ENCODE measurements around the gene SCYL1.

DNA sequence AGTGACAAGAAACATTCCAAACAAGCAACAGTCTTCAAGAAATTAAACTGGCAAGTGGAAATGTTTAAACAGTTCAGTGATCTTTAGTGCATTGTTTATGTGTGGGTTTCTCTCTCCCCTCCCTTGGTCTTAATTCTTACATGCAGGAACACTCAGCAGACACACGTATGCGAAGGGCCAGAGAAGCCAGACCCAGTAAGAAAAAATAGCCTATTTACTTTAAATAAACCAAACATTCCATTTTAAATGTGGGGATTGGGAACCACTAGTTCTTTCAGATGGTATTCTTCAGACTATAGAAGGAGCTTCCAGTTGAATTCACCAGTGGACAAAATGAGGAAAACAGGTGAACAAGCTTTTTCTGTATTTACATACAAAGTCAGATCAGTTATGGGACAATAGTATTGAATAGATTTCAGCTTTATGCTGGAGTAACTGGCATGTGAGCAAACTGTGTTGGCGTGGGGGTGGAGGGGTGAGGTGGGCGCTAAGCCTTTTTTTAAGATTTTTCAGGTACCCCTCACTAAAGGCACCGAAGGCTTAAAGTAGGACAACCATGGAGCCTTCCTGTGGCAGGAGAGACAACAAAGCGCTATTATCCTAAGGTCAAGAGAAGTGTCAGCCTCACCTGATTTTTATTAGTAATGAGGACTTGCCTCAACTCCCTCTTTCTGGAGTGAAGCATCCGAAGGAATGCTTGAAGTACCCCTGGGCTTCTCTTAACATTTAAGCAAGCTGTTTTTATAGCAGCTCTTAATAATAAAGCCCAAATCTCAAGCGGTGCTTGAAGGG is 20.0 kb upstream of the SCYL1 start:
- TF ChIP-seq, protein P1, sequence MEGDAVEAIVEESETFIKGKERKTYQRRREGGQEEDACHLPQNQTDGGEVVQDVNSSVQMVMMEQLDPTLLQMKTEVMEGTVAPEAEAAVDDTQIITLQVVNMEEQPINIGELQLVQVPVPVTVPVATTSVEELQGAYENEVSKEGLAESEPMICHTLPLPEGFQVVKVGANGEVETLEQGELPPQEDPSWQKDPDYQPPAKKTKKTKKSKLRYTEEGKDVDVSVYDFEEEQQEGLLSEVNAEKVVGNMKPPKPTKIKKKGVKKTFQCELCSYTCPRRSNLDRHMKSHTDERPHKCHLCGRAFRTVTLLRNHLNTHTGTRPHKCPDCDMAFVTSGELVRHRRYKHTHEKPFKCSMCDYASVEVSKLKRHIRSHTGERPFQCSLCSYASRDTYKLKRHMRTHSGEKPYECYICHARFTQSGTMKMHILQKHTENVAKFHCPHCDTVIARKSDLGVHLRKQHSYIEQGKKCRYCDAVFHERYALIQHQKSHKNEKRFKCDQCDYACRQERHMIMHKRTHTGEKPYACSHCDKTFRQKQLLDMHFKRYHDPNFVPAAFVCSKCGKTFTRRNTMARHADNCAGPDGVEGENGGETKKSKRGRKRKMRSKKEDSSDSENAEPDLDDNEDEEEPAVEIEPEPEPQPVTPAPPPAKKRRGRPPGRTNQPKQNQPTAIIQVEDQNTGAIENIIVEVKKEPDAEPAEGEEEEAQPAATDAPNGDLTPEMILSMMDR (IDR thresholded peaks at IDR 0.05) = no peak
- TF ChIP-seq EZH2 (IDR thresholded peaks at IDR 0.05) = no peak

Measured in neural progenitor cell (in vitro differentiated cells).